ELF-1 (cell line): ENCODE results near the gene LOXL3.
A peak's percentile ranks its signal among the peaks of the same experiment; 100 is the strongest.

Source experiments
- DNase-seq: peaks from one replicate; pipeline ENCODE4 v3.0.0-alpha.2; 2016; ENCODE audit warnings: low read depth, low spot score

LOXL3 gene

DNA sequence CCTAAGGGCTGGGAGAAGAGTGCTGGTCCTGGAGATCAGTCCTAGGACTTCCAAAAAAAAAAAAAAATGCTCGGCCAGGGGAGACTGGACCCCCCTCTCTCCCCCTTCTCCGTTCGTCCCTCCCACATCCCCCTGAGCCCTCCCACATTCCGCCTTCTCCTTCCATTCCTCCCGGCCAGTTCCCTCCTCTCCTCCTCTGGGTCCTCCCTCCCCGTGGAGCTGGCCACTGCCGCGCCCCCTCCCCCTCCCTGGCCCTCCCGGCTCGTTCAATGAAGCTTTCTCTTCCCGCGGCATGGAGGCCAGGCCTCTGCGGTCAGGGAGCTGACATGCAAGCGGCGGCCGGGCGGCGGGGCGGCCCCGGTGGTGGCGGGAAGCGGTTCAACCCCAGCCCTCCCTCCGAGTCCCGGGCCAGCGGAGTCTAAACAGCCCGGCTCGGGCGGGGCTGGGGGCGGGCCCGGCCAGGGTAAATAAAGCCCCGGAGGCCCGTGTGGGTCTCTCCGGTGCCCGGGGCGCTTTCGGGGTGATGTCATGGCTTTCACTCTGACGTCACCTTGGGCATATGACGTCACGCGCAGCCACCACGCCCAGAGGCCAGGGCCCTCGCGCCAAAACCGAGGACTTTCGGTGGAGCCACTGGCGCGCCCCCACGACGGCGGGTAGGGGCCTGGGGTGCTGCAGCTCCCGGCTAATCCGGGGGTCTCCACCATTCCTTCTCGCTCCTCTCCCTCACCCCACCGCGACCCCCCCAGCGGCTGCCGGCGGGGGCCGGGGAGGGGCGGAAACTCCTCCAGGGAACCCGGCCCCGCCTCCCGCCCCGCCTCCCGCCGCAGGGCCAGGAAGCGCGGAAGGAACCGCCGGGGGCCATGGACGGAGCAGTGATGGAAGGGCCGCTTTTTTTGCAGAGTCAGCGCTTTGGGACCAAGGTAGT is at the start of gene LOXL3, which contains the start of gene DOK1:
Gene LOXL3, minus strand, starts transcription at position 51 of the 928 bp plus-strand sequence. CDS start 1,308 bp downstream, outside the sequence.
Gene DOK1, plus strand, starts transcription at position 829 of the 928 bp plus-strand sequence. Its CDS starts 35 bp downstream, at position 864.
- DNase-seq: peak; percentile 87

DNA sequence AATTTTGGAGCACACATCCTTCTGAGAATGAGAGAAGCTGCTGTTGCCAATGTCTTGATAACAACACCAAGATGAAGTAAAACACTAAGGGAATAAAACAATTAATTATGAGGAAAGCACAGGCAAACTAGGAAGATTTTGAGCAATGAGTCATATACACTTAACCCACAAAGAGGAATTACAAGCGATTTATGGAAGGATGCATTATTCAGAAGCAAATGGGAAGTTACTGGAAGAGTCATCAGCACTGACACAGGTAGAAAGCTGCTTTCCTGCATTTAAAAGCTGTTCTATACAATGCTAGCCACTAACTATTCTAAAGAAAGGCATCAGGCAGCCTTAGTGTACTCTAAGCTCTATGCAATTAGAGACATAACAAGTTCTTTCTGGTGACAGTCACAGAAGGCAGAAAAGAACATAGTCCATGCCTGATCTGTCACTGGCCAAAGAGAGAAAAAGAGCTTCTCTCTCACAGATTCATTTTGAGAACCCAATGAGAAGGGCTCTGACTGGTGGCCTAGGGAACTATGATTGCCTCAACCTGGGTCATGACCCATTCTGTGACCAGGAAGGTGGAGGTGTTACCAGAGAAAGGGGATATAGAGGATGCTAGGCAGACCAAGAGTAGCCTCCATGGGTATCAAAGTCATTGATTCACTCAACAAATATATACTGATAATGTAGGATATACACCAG is 49.0 kb upstream of the LOXL3 start:
- no peak for DNase-seq

DNA sequence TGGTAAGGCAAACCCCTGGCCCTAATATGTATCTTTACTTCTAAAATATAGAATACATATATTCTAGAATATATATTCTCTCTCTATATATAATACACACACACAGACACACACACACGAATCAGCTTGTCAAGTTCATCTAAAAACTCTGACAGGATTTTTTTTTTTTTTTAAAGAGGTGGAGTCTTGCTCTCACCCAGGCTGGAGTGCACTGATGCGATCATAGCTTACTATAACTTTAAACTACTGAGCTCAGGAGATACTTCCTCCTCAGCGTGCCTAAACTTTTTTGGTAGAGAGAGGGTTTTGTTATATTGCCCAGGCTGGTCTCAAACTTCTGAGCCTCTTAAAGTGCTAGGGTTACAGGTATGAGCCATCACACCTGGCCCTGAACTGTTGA is 45.9 kb upstream of the LOXL3 start:
- no peak for DNase-seq

DNA sequence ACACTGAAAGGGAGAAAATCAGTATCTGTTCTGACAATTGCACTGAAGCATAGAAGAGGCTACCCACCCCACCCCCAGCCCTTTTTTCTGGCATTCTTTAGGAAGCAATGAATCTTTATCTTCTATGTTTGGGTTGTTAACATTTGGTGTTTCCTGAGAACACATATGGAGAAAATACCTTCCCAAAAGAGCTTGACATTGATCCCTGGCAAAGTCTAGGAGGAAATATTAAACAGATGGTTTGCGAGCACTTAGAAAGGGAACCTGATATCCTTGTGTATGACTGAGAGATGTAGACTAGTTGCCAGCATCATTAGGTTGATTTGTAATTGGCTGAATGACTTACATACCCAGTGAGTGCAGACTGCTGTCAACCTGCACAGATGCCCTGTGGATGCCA is 43.7 kb upstream of the LOXL3 start:
- DNase-seq: no peak

GRCh38 chr2:74596584-74596983 is 42.8 kb upstream of the LOXL3 start:
- DNase-seq: no peak

DNA sequence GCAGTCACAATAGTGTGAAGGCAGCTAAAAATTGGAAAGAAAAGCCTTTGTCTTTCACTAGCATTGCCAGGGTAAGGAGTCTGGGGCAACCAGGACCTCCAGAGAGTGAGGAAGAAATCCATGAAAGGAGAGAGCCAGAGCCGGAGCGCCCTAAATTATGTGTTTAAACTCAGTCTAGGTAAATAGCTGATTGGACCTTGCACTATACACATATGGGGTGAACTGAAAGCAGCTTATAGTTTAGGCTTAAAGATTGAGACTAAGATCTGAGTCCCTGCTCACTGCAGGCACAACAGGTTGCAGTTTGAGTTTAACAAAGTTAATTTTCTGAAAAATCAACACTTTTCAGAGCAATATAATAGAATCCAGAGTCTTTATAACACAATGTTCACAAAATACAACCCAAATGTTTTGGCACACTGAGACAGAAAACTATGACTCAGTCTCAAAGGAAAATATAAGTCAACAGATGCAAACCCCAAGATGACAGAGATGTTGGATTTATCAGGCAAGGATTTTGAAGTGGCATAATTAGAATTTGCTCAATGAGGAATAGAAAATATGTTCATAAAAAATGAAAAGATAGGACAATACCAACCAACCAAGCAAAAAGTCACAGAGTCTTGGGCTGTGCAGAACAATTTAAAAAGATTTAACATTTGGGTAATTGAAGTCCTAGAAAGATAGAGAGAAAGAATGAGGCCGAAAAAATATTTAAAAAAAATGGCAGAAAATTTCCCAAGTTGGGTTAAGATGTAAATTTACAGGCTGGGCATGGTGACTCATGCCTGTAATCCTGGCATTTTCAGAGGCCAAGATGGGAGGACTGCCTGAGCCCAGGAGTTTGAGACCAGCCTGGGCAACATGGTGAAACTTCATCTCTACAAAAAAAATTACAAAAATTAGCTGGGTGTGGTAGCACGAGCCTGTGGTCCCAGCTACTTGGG is 40.4 kb upstream of the LOXL3 start:
- no peak for DNase-seq

DNA sequence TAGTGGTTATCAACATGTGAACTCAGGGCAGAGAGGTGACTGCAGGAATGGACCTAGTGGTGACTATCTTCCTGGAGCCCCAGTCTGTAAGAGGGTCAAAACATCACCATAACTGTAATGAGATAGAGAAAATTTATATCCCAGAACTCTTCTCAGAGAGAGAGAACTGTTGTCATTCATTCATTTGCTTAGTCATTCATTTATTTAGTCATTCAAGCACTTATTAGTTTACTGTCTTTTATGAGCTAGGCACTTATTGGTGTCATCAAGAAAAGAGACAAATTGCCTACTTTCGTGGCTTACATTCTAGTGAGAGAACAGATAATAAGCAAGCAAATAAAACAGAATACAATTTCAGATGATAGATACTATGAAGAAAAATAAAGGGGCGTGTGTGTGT is 34.9 kb upstream of the LOXL3 start:
- DNase-seq: no peak

- peak; percentile 73 for DNase-seq
Observed at GRCh38 chr2:74587664-74588277, 34.0 kb upstream of the LOXL3 start.

DNA sequence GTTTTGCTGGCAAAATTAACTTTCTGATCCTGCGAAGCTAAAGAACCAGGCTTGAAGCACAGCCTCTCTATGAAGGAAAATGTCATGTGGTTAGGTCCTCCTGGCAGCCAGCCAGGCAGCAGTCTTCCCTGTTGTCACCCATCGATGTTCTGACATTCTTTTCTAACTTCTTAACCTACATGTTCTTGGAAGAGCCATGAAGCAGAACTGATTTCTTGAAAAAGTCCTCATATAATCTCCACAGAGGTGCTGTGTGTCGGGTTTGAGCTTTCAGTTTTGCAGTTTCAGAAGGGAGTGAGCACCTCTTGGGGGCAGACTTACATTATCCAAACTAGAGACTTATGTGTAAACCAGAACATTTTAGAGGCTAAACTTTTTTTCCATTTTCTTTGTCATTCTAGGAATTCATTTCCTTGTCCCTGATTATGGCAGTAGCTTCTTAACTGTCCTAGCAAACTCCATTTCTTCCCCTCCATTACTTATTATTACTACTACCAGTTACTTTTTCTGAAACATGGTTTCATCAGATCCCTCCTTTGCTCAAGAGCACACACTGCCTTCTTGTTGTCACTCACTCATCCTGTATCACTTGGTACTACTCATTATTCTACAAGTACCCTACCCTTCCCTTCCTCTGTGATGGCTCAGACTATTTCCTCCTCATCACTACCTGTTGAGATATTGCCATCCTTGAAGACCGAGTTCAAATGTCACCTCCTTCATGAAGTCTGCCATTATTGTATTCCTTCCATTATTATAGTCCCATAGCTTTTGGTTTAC is 31.9 kb upstream of the LOXL3 start:
- DNase-seq: no peak

DNA sequence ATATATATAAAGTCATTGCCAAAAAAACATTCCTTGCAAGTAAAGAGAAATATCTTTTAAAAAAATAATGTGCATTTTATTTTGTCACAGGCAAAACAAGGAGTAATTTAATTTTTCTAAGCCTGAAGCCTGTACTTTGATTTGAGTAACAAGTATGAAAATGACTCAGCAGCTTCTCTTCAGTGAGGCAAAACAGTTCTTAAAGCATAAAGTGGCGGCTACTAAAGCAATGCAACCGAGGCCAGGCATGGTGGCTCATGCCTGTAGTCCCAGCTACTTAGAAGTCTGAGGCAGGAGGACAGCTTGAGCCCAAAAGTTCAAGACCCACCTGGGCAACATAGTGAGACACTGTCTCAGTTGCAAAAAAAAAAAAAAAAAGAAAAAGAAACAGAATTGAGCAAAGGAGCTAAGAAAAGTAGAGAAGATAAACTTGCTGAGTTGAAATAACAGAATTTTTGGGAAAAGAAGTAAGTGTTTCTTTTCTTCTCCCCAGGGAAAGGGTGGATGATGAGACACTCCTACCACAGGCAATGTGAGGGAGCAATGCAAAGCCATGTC is 30.4 kb upstream of the LOXL3 start:
- DNase-seq: no peak

DNA sequence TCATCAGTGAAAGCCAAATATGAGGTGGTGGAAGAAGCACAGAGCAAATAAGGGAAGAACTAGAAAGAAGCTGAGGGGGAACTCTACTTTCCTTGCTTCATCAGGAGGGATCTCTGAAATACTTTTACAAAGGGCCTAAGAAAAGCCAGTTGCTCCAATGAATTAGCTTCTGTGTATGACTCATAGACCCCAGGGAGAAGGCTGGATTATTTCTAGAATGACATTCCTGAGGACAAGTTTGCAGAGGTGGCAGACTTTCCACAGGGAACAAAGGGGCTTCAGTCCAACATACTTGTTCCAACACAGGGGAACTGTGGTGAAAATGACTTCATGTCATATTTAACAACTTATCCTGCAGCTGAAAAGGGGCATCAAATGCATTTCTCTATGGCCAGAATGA is 29.8 kb upstream of the LOXL3 start:
- peak; percentile 13 for DNase-seq

DNA sequence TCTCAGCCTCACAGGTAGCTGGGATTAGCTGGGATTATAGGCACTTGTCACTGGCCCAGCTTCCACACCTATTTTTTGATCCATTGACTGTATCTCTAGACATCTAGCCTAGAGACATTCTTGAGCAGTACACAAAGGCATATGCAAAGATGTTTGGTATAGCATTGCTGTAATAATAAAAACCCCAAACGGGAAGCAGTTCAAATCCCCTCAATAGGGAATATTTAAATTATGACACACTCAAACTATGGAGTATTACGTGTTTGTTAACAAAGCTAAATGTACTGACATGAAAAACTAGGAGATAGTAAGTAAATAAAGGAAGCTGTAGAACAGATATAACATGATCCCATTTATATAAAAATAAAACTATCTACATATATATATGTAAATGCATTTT is 28.4 kb upstream of the LOXL3 start:
- DNase-seq: no peak

GRCh38 chr2:74581463-74581862 is 27.7 kb upstream of the LOXL3 start:
- DNase-seq: no peak

- no peak for DNase-seq
Observed at GRCh38 chr2:74578408-74578807, 24.7 kb upstream of the LOXL3 start.

- no peak for DNase-seq
Observed at GRCh38 chr2:74577448-74577847, 23.7 kb upstream of the LOXL3 start.

DNA sequence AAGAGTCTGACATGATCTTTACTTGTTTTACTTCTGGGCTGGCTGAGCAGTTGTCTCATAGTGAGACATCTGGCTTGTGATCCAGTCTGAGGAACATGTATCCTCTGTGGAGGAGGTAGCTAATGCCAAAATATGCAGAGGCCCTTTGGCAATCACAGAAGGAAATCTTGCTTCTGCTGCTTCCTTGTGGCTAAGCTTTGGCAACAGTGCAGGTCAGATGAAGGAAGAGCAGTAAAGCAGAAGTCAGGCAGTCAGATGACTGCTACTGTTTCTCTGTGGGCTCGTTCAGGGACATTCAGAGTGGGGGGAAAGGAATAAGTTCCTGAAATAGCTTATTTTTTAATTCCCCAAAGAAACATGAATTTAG is 23.1 kb upstream of the LOXL3 start:
- no peak for DNase-seq

DNA sequence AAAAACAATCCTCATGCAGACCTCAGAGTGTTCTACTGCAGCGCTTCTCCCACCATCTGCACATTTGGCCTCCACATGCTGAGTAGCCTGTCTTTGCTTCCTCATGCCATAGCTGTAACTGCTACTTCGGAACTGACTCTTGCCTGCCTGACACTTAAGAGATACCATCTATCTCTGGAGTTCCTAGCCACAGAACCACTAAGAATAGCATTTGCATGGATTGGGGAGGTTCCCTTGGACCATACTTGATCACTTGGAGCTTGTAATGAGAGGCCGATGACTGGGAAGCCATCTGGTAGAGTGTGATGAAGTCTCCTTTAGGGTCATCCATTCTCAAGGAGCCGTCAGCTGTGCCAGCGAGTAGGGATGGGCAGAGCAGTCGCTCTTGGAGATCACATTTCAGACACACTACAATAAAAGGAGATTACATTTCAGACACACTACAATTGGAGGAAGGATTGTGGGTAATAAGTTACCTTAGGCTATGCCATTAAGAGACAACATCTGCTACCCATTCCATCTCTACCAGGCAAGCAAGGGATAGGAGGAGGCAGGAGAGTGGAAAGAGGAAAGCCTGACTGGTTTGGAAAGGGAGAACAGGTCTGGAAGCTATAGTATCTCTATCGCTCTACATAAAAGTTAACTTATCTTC is 22.6 kb upstream of the LOXL3 start:
- no peak for DNase-seq

DNA sequence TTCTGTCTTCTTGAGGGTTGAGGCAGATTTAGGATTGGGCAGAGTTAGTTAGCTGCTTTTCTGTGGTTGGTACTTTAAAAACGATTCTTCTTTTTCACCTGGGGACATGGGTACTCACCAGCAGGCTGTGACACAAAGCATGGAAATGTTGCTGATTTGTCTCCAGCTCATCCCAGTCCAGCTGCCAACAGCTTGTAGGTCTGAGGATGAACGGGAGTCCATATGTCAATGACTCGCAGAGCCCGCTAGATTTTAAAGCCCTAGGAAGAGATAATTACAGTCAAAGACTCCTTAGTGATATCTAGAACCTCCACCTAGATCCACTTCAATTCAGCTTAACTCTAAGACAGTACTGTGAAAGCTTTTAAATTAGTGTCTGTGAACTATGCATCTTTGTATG is 21.6 kb upstream of the LOXL3 start:
- no peak for DNase-seq

DNA sequence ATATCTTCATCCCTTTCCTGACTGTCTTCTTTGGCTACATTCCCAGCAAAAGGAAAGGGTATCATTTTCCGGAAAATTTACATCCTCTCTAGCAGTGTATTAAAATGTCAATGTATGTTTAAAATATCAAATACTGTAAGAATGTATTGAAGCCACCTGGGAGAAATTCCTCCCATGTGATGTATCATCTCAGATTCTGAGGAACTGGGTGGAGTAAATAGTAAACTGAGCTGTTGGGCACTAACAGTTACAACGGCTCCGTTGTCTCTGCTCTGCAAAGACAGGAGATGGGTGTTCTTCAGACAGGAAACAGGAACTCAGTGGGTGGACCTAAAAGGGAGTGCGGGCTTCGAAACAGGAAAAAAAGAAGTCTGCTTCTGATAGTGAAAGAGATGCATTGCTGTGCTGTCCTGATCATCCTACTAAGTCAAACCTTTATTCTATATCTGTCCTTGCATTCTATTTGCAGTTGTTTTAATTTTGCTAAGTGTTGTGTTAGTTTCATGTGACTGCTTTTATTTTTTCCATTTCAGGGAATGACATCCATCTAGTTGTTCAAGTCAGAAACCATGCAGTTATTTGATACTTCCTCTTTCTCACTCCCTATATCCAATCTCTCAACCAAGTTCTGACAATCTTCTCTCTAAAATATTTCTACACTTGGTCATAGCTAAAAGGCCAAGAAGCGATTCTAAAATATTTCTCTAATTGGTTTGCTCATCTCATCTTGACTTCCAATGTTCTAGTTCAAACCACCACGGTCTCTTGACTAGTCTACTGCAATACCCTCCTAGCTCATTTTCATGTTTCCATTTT is 20.2 kb upstream of the LOXL3 start:
- no peak for DNase-seq
